Liver (tissue), 9 donors: ENCODE results near the gene MACROD1. TPM values are rescaled to one million over a fixed set of nuclear protein-coding genes. Genes with fewer than 3 reads are reported as not detected.

Experiments
- DNase-seq: peaks from one replicate; pipeline ENCODE4 v3.0.0-alpha.2; 2017; ENCODE audit warnings: low spot score
- H3K27ac ChIP-seq, 2 donors: one replicate each; pipeline ENCODE4 v1.7.0; 2013; ENCODE audit warnings: inconsistent platforms in 2 of 2, low read length in 2 of 2, control low read depth in 1 of 2, low read depth in 1 of 2, mild to moderate bottlenecking in 1 of 2
- H3K27me3 ChIP-seq, 4 donors: one replicate each; pipeline versions ENCODE4 v1.6.1 to v1.7.0; 2013; ENCODE audit warnings: low read length in 3 of 4, inconsistent platforms in 1 of 4, mild to moderate bottlenecking in 1 of 4, moderate library complexity in 1 of 4; ENCODE audit not compliant: control insufficient read depth in 4 of 4, insufficient read depth in 4 of 4
- H3K36me3 ChIP-seq, 4 donors: one replicate each; pipeline versions ENCODE4 v1.6.1 to v1.7.0; 2013; ENCODE audit warnings: low read length in 3 of 4, mild to moderate bottlenecking in 3 of 4, low read depth in 1 of 4, moderate library complexity in 1 of 4; ENCODE audit not compliant: control insufficient read depth in 4 of 4, insufficient read depth in 3 of 4
- H3K4me1 ChIP-seq, 4 donors: one replicate each; pipeline versions ENCODE4 v1.6.1 to v1.7.0; 2013; ENCODE audit warnings: low read length in 3 of 4, mild to moderate bottlenecking in 3 of 4, moderate library complexity in 1 of 4; ENCODE audit not compliant: control insufficient read depth in 4 of 4, insufficient read depth in 4 of 4
- H3K4me3 ChIP-seq, 3 donors: one replicate each; pipeline versions ENCODE4 v1.6.1 to v1.7.0; 2013; ENCODE audit warnings: low read length in 3 of 3, control low read depth in 1 of 3, low read depth in 1 of 3, mild to moderate bottlenecking in 1 of 3
- H3K9ac ChIP-seq, 2 donors: one replicate each; pipeline ENCODE4 v1.7.0; 2013; ENCODE audit warnings: low read length in 2 of 2, mild to moderate bottlenecking in 2 of 2, moderate library complexity in 2 of 2, control low read depth in 1 of 2, low read depth in 1 of 2
- H3K9me3 ChIP-seq, 4 donors: one replicate each; pipeline versions ENCODE4 v1.6.1 to v1.7.0; 2013; ENCODE audit warnings: low read length in 3 of 4; ENCODE audit not compliant: control insufficient read depth in 4 of 4
- EGR1 ChIP-seq, 2 donors: IDR thresholded peaks; 2 replicates each; pipeline ENCODE4 v1.6.1; 2016 to 2018; ENCODE audit warnings: antibody characterized with exemption in 2 of 2, low read depth in 2 of 2
- FOXA1 ChIP-seq: IDR thresholded peaks from 2 replicates; pipeline ENCODE4 v1.6.1; 2016; ENCODE audit warnings: antibody characterized with exemption
- FOXA2 ChIP-seq: IDR thresholded peaks from 2 replicates; pipeline ENCODE4 v1.6.1; 2016; ENCODE audit warnings: antibody characterized with exemption
- GABPA ChIP-seq, 2 donors: IDR thresholded peaks in 1 of 2; conservative IDR thresholded peaks in 1 of 2; 2 replicates each; pipeline ENCODE4 v1.6.1; 2016; ENCODE audit warnings: antibody characterized with exemption in 2 of 2, mild to moderate bottlenecking in 1 of 2, moderate library complexity in 1 of 2
- JUND ChIP-seq, 2 donors: IDR thresholded peaks; 2 replicates each; pipeline ENCODE4 v1.6.1; 2016; ENCODE audit warnings: antibody characterized with exemption in 2 of 2
- NR2F2 ChIP-seq: IDR thresholded peaks from 2 replicates; pipeline ENCODE4 v1.6.1; 2016; ENCODE audit warnings: antibody characterized with exemption
- SP1 ChIP-seq: IDR thresholded peaks from 2 replicates; pipeline ENCODE4 v1.6.1; 2018; ENCODE audit warnings: antibody characterized with exemption, mild to moderate bottlenecking
- YY1 ChIP-seq: IDR thresholded peaks from 2 replicates; pipeline ENCODE4 v1.6.1; 2016; ENCODE audit warnings: antibody characterized with exemption, mild to moderate bottlenecking
- WGBS: extraction: QIAGEN DNeasy Blood & Tissue Kit; methylation state at CpG from one replicate; pipeline ENCODE4 v1.1.7; 2013; 5-methylcytosine and 5-hydroxymethylcytosine counted together
- polyA plus RNA-seq, 2 donors: library from polyadenylated mRNA; stranded (reverse) in 1 of 2; unstranded in 1 of 2; fragments of 200-250 nt in 1 of 2; fragments of >200 nt in 1 of 2; fragmentation: Nextera tagmentation in 1 of 2; extraction: Ambion mirVana in 1 of 2; gene quantifications; one replicate each; pipeline versions ENCODE4 v1.2.1 to v1.2.3, GENCODE V29; 2013 to 2015
- total RNA-seq, 2 donors: library from RNA; depleted of rRNA; stranded (reverse); fragments of >200 nt; gene quantifications; one replicate each; pipeline ENCODE4 v1.2.3, GENCODE V29; 2014
- TF ChIP-seq, protein P1 (sequence below): IDR thresholded peaks from 2 replicates; pipeline ENCODE4 v1.6.1; 2016; ENCODE audit warnings: antibody characterized with exemption, mild to moderate bottlenecking
- TF ChIP-seq, protein P2 (sequence below): fragments of 150-350 bp; IDR thresholded peaks from 2 replicates; pipeline ENCODE4 v1.5.1; 2017; ENCODE audit warnings: improper control_type of control experiment, low read depth, low read length; ENCODE audit not compliant: missing input control
- donor health status: healthy.
- donor health status: healthy.
- donor health status: healthy.
- donor health status: healthy.
- donor health status: healthy.

The MACROD1 gene
- total and polyA plus RNA-seq, 4 donors: 8.9 to 25.9 (median 13.1) TPM

DNA sequence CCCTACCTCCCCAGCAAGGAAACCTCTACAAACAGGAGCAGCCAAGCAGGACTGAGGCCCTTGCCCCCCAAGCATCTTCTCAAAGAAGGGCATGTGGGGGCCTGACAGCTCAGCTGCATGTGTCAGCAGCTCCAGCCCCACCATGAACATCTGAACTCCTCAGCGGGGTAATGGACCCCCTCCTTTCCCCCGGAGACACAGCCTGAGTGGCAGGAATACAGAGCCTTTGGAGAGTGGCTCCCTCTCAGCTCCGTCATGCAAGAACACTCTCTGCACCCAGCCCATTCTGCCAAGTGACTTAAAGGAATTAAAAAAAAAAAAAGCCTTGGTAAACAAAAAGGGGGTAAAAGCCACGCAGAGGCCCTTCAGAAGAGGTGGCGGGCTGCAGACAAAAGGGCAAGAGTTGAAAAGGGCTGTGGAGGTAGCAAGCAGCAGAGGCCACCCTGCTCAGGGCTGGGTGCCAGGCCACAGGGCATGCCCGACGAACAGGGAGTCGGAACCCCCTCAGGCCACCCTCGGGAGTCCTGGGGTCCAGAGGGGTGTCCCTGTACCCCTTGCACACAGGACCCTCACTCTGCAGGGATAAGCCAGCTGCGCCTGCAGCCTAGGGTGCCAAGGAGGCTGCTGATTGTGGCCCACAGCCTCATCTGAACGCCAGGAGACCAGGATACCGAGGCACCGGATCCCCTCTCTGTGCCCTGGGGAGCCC lies 62.5 kb downstream of the MACROD1 start:
- H3K9ac ChIP-seq: no peak overlapping the region
- H3K27ac ChIP-seq: no peak overlapping the region
- H3K27me3 ChIP-seq: no peaks in the 10 kb centered on the region
- H3K36me3 ChIP-seq: no peaks in the 10 kb centered on the region
- WGBS: 92% methylated on average over 13 of the region's 13 CpGs
- no peak for TF ChIP-seq EGR1 (IDR thresholded peaks at IDR 0.05; ENCODE audit: low read depth in 2 of 2)
- no peak for TF ChIP-seq YY1
- no peak for TF ChIP-seq GABPA (IDR thresholded peaks at IDR 0.05 in 1 of 2, conservative IDR thresholded peaks at IDR 0.05 in 1 of 2)
- TF ChIP-seq, protein P1, sequence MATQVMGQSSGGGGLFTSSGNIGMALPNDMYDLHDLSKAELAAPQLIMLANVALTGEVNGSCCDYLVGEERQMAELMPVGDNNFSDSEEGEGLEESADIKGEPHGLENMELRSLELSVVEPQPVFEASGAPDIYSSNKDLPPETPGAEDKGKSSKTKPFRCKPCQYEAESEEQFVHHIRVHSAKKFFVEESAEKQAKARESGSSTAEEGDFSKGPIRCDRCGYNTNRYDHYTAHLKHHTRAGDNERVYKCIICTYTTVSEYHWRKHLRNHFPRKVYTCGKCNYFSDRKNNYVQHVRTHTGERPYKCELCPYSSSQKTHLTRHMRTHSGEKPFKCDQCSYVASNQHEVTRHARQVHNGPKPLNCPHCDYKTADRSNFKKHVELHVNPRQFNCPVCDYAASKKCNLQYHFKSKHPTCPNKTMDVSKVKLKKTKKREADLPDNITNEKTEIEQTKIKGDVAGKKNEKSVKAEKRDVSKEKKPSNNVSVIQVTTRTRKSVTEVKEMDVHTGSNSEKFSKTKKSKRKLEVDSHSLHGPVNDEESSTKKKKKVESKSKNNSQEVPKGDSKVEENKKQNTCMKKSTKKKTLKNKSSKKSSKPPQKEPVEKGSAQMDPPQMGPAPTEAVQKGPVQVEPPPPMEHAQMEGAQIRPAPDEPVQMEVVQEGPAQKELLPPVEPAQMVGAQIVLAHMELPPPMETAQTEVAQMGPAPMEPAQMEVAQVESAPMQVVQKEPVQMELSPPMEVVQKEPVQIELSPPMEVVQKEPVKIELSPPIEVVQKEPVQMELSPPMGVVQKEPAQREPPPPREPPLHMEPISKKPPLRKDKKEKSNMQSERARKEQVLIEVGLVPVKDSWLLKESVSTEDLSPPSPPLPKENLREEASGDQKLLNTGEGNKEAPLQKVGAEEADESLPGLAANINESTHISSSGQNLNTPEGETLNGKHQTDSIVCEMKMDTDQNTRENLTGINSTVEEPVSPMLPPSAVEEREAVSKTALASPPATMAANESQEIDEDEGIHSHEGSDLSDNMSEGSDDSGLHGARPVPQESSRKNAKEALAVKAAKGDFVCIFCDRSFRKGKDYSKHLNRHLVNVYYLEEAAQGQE: no peak
- TF ChIP-seq, protein P2, sequence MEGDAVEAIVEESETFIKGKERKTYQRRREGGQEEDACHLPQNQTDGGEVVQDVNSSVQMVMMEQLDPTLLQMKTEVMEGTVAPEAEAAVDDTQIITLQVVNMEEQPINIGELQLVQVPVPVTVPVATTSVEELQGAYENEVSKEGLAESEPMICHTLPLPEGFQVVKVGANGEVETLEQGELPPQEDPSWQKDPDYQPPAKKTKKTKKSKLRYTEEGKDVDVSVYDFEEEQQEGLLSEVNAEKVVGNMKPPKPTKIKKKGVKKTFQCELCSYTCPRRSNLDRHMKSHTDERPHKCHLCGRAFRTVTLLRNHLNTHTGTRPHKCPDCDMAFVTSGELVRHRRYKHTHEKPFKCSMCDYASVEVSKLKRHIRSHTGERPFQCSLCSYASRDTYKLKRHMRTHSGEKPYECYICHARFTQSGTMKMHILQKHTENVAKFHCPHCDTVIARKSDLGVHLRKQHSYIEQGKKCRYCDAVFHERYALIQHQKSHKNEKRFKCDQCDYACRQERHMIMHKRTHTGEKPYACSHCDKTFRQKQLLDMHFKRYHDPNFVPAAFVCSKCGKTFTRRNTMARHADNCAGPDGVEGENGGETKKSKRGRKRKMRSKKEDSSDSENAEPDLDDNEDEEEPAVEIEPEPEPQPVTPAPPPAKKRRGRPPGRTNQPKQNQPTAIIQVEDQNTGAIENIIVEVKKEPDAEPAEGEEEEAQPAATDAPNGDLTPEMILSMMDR: no peak
- TF ChIP-seq FOXA1: no peak
- H3K9me3 ChIP-seq: no peaks in the 10 kb centered on the region
- H3K4me3 ChIP-seq: no peak overlapping the region
- H3K4me1 ChIP-seq: no peaks in the 10 kb centered on the region
- DNase-seq: no peak

- Histone ChIP-seq H3K27ac (no peak overlapping the region), H3K4me3 (no peak overlapping the region), H3K9ac (no peak overlapping the region), H3K27me3 (no peaks in the 10 kb centered on the region), H3K9me3 (no peaks in the 10 kb centered on the region), H3K36me3 (no peaks in the 10 kb centered on the region), H3K4me1 (no peaks in the 10 kb centered on the region)
- TF ChIP-seq FOXA2: no peak
- no peak for TF ChIP-seq NR2F2
- TF ChIP-seq EGR1 (IDR thresholded peaks at IDR 0.05; ENCODE audit: low read depth in 2 of 2): no peak
- no peak for TF ChIP-seq SP1
- TF ChIP-seq, protein P2: no peak
- TF ChIP-seq JUND (IDR thresholded peaks at IDR 0.05): no peak
- no peak for DNase-seq
- WGBS: 96% methylated on average over 15 of the region's 15 CpGs
Observed at GRCh38 chr11:64102005-64102738, 63.7 kb downstream of the MACROD1 start.
